ENCODE measurements around the gene PIP4K2C.
"Not testable (repeated sequence)": the region's sequence is repeated elsewhere in the genome, so short reads cannot be mapped to it uniquely, and the experiment has no call there.

PIP4K2C gene

GRCh38 chr12:57585156-57585555 is 5.8 kb upstream of the PIP4K2C start:
- DNase-seq (ENCODE audit: low read depth in 2 of 2) = no peak

- no peak for DNase-seq (ENCODE audit: low read depth in 2 of 2)
These were observed 4.9 kb upstream of the PIP4K2C start for GRCh38 chr12:57586128-57586527.

GRCh38 chr12:57586832-57587429 is 4.1 kb upstream of the PIP4K2C start:
- no peak for DNase-seq (ENCODE audit: low read depth in 2 of 2)

GRCh38 chr12:57588951-57589610 is 1.9 kb upstream of the PIP4K2C start:
- not testable (repeated sequence) for DNase-seq (ENCODE audit: low read depth in 2 of 2)

GRCh38 chr12:57590479-57590863 is 521 bp upstream of the PIP4K2C start:
- no peak for DNase-seq (ENCODE audit: low read depth in 2 of 2)

DNA sequence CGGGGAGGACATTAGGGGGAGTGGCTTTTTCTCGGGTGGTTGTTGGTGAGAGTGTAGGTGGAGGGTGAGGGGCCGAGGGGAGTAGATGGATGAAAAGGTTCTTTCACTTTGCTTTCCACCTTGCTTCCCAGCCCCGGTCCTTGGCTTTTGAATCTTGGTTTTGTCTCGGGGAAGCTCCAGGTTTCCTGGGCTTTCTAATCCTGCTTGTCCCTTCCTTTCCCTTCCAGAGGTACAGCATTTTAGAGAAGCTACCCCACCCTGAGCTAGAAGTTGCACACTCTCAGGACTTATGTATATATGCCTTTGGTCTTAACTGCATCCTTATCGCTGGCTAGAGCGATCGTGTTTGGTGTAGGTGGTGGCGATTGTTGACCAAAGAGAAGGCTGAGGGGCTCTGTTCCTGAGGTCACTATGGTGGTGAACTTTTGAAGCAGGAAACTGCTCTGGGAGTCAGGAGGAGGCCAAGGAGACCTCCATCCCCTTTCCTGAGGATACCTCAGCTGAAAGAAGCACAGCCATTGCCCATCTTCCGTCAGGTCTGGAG is 862 bp downstream of the PIP4K2C start:
- DNase-seq (ENCODE audit: low read depth in 2 of 2) = no peak

DNA sequence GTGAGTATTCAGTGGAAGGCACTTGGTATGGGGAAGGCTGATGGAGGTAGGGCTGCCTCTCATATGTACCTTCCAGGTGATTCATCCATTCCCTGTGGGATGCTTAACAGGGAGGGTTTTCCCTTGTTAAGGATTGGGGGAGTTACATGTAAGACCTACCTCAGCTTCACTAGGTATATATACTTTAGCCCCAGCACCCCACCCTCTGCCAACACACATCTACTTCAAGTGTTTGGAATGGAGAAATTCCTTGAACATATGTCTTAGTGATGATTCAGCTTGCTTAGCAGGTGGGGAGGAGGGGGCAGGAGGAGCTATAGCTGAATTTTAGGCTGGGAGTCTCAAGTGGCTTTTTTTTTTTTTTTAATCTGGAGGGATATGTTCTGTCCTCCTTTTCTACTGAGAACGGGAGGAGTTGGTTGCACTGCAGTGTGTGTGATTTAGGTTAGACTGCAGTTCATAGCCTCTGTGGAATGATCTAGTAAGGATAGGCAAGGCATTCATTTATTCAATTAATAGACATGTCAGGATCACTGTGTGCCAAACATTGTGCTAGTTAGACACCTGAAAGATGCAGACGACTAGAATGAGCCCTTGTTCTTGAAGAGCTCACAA is 1.7 kb downstream of the PIP4K2C start:
- no peak for DNase-seq (ENCODE audit: low read depth in 2 of 2)

GRCh38 chr12:57593187-57593586 is 2.2 kb downstream of the PIP4K2C start:
- no peak for DNase-seq (ENCODE audit: low read depth in 2 of 2)

DNA sequence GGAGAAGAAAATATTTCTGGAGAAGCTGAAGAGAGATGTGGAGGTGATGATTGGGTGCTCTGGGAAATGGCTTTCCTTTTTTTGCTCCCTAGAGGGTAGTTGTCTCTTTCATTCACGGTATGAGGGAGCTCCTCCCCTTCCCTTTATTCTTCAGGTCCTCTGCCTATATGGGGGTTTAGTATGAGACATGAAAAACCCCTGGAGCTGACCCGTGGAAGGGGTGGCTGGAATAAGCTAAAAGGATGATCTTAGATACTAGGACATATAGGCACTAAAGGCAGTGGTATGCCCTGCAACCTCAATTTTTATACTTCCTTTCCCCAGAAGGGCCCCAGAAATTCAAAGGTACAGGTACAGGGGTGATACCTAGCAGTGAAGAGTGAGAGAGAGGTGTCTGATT is 9.4 kb downstream of the PIP4K2C start:
- DNase-seq (ENCODE audit: low read depth in 2 of 2) = no peak

- no peak for DNase-seq (ENCODE audit: low read depth in 2 of 2)
These were observed 11.6 kb downstream of the PIP4K2C start for GRCh38 chr12:57602544-57602943.

DNA sequence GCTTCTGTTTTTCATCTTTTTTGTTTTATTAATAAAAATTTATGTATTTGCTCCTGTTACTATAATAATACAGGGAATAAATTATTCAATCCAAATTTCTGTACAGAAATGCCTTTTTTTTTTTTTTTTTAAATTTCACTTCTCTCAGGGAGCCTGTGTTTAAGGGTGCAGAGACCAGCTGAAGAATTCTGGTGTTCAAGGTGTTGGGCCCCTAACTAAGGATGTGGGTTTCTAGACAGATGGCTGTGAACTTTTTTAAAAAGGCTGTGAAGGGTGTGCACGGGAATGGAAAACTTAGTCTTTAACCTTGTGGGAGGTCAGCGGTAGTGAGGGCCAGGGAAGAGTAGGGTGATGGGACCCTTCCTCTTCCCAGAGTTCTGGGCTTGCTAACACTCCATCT is 12.3 kb downstream of the PIP4K2C start:
- no peak for DNase-seq (ENCODE audit: low read depth in 2 of 2)

DNA sequence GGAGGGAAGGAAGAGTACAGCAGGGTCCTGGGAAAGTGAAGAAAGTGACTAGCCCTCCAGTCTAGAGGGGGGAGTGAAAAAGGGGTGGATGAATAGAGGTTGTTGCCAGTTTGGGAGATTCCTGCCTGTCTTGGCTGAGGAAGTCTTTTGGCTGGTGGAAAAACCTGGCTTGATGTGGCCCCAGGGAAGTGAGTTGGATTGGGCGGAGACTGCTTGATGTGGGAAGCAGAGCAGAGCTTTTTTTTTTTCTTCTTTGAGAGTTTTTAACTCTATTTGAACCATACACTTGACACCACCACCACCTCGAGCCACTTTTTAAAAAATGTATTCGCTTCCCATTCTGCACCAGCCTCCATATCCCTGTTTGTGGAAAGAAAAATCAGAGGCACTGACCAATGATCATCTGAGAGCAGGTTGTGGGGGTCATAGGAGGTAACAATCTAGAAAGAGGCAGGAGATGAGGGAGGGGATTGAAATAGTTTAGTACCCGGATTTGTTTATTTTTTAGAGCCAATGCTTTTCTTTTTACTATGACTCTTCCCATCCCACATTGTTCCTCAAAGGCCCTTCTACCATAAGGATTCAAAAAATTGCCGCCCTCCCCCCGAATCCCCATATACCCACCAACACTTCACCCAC is 12.9 kb downstream of the PIP4K2C start:
- no peak for DNase-seq (ENCODE audit: low read depth in 2 of 2)

DNA sequence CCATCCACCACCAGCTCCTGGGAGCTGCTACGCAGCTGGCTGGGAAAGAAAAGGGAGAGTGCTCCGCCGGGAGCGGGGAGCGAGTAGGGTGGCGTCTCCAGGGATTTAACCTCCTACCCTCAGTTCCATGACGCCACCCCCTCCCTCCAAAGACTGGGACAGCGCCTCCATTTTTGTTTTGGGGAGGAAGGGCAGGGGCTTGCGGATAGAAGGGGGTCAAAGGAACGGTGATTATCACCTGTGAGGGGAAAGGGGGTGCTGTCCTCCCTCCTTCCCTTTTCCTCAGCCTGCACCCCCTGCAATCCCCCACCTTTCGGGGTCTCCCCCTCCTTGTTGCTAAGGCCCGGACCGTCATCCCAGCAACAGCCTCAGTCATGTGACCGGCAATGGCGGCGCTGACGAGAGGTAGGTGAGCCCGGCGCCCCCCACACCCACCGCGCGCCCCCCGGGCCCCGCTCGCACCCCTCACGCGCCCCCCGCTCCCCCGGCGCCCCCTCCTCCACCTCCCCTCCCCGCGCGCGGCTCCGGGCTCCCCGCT is 13.5 kb downstream of the PIP4K2C start, which contains the start of gene DTX3:
TSS of gene DTX3 (plus strand) at position 371 of the 538 bp plus-strand sequence. CDS start 1,694 bp downstream, outside the sequence.
- DNase-seq (ENCODE audit: low read depth in 2 of 2) = no peak

- DNase-seq (ENCODE audit: low read depth in 2 of 2) = no peak
These were observed 14.2 kb downstream of the PIP4K2C start for GRCh38 chr12:57604992-57605810.

DNA sequence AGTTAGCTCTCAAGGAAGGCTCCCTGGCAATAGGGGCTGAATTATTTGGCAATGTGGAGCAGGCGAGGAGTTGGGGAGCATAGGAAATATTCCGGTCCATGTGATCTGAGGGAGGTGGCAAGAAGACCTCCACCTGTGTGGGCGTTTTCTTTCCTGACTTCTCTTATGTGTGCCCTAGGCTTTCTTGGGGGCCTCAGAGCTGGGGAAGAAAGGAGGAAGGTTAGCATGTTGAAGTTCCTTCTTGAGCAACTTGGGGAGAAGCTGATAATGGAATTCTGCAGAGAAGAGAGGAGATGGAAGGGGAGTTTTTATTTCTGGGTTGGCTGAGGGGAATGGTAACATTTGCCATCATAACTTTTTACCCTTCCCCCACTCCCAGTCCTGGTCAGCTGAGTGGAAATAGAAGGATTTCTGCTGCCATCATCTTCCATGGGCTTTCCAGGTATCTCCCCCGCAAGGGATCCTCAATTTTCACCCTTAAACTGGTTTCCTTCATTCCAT is 14.9 kb downstream of the PIP4K2C start:
- DNase-seq (ENCODE audit: low read depth in 2 of 2) = no peak

DNA sequence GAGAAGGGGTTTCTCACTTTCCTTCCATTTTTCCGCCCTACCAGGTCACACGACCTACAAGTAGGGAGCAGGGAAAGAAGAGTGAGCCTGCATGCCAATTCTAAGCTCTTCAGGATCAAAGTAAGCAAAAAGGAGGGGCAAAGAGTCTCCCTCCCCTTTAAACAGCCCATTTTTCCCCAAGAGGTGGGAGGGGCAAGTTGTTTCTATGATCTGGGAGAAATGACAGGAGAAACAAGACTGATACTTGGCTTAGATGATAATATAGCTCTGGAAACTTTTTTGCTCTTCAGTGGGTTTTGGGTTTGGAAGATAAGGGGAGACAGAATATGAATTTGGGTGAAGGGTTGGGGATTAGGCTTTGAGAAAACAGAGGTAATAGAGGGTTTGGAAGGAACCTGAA is 15.4 kb downstream of the PIP4K2C start:
- no peak for DNase-seq (ENCODE audit: low read depth in 2 of 2)

DNA sequence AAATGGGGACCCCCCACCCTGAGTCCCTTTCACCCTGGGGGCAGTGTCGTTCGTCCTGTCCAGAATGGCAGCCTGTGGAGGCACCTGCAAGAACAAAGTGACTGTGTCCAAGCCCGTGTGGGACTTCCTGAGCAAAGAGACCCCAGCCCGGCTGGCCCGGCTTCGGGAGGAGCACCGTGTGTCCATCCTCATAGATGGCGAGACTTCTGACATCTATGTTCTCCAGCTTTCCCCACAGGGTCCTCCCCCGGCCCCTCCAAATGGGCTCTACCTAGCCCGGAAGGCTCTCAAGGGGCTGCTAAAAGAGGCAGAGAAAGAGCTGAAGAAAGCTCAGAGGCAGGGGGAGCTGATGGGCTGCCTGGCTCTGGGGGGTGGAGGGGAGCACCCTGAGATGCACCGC is 15.8 kb downstream of the PIP4K2C start:
- DNase-seq (ENCODE audit: low read depth in 2 of 2) = no peak

DNA sequence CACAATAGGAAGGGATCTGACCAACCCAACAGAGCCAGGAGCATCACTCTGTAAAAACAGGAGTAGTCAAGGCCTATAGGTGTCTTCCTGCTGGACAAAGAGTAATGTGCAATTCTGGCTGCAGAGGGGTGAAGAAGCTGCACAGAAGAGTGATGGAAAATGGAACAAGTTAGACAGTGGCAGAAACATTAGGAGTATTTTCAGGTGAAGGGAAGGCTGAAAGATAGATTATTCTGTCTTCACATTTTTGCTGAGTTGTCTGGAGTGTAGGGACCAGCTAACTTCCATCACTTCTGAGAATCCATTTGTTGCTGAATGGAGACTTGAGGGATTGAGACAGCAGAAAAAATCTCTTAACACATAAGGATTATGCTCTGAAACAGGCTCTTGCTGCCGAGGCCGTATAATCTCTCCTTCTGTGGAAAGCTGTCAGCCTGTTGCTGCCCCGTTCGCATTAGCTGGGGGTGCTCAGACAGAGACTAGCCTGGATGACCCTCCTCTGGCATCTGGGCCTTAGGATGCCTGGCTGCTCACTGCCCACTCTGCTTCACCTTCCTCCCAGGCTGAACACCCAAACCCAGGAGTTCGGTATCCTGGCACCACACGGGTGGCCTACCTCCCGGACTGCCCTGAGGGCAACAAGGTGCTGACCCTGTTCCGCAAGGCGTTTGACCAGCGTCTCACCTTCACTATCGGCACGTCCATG is 17.1 kb downstream of the PIP4K2C start:
- no peak for DNase-seq (ENCODE audit: low read depth in 2 of 2)

DNA sequence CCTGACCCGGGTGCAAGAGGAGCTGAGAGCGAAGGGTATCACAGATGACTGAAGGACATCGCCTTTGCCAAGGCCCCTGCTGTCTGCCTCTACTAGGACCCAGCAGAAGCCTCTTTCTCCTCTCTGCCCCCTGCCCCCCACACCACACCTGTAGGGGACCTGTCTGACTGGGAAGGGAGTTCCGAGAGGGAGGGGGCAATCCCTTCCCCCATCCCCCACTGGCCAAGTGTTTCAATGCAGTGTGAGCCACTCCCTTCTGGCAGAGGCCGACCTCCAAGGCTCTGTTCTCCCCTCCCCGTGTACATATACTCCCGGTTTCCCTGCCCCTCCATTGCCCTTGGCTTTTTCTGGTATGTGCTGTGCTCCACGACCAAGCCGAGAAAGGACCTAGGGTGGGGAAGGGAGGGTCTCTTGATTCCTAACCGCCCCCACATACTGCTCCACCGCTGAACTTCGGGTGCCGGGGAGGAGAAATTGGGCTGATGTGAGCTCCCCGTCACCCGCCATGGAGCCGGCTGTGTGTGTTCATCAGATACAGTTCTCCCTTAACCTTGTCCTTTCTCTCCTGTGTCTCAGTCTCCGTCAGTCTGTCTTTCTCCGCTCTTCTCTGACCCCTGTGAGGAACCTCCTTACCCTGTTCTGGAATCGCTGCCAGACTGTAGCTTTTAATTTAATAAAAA is 18.2 kb downstream of the PIP4K2C start:
- no peak for DNase-seq (ENCODE audit: low read depth in 2 of 2)
